Neural progenitor cell (in vitro differentiated cells): ENCODE data around the gene BMPR1A. TPM values are rescaled to one million over a fixed set of nuclear protein-coding genes. Genes with fewer than 3 reads are reported as not detected.

Experiments used
- DNase-seq: peaks from one replicate; pipeline ENCODE4 v3.0.0-alpha.2; 2016; ENCODE audit warnings: low spot score
- H2AFZ ChIP-seq: fragments of 200-600 bp; sonication (generic); replicated peaks from 2 replicates; pipeline ENCODE4 v1.6.1; 2016; ENCODE audit warnings: antibody characterized with exemption
- H3F3A ChIP-seq: fragments of 200-600 bp; sonication (generic); 2 replicates; pipeline ENCODE4 v1.6.1; 2016; ENCODE audit warnings: antibody characterized with exemption, low read depth
- H3K27ac ChIP-seq: fragments of 200-600 bp; sonication (generic); 2 replicates; pipeline ENCODE4 v1.5.1; 2016; ENCODE audit warnings: mild to moderate bottlenecking
- H3K27me3 ChIP-seq: fragments of 200-600 bp; sonication (generic); 2 replicates; pipeline ENCODE4 v1.6.1; 2016; ENCODE audit warnings: mild to moderate bottlenecking, moderate library complexity
- H3K36me3 ChIP-seq: fragments of 200-600 bp; sonication (generic); 2 replicates; pipeline ENCODE4 v1.5.1; 2016
- H3K4me1 ChIP-seq: fragments of 200-600 bp; sonication (generic); 2 replicates; pipeline ENCODE4 v1.6.1; 2016; ENCODE audit warnings: mixed run types
- H3K4me2 ChIP-seq: fragments of 200-600 bp; sonication (generic); 2 replicates; pipeline ENCODE4 v1.6.1; 2016
- H3K4me3 ChIP-seq: fragments of 200-600 bp; sonication (generic); 2 replicates; pipeline ENCODE4 v1.5.1; 2016
- H3K79me2 ChIP-seq: fragments of 200-600 bp; sonication (generic); 2 replicates; pipeline ENCODE4 v1.6.1; 2016; ENCODE audit warnings: low read depth
- H3K9ac ChIP-seq: fragments of 200-600 bp; sonication (generic); 2 replicates; pipeline ENCODE4 v1.6.1; 2016
- H3K9me3 ChIP-seq: fragments of 200-600 bp; sonication (generic); 2 replicates; pipeline ENCODE4 v1.5.1; 2016; ENCODE audit warnings: low read depth
- H4K20me1 ChIP-seq: fragments of 200-600 bp; sonication (generic); 2 replicates; pipeline ENCODE4 v1.6.1; 2016; ENCODE audit warnings: low read depth
- H3K27ac Mint-ChIP-seq: 3 replicates; pipeline ENCODE4 v1.8.0; 2021; ENCODE audit warnings: mixed read lengths
- H3K27me3 Mint-ChIP-seq: 2 replicates; pipeline ENCODE4 v1.8.0; 2022; ENCODE audit warnings: low read depth, mild to moderate bottlenecking, inconsistent platforms, moderate library complexity, mixed read lengths; ENCODE audit not compliant: insufficient read depth
- H3K36me3 Mint-ChIP-seq: 3 replicates; pipeline ENCODE4 v1.8.0; 2021; ENCODE audit warnings: mixed read lengths
- H3K4me1 Mint-ChIP-seq: 3 replicates; pipeline ENCODE4 v1.8.0; 2021; ENCODE audit warnings: mixed read lengths
- H3K4me3 Mint-ChIP-seq: 3 replicates; pipeline ENCODE4 v1.8.0; 2021; ENCODE audit warnings: mild to moderate bottlenecking, moderate library complexity, mixed read lengths
- H3K9me3 Mint-ChIP-seq: 3 replicates; pipeline ENCODE4 v1.8.0; 2020; ENCODE audit warnings: mixed read lengths
- CTCF ChIP-seq: fragments of 200-600 bp; sonication (generic); IDR thresholded peaks from 2 replicates; pipeline ENCODE4 v1.5.1; 2017; ENCODE audit warnings: antibody characterized with exemption, mild to moderate bottlenecking
- EZH2 ChIP-seq: fragments of 200-600 bp; sonication (generic); IDR thresholded peaks from 2 replicates; pipeline ENCODE4 v1.6.1; 2017; ENCODE audit warnings: antibody characterized with exemption, mild to moderate bottlenecking, moderate library complexity
- EZH2phosphoT487 ChIP-seq: fragments of 200-600 bp; sonication (generic); IDR thresholded peaks from 2 replicates; pipeline ENCODE4 v1.6.1; 2017; ENCODE audit warnings: antibody characterized with exemption
- total RNA-seq: library from RNA; depleted of rRNA; stranded (reverse); fragments of >200 nt; gene quantifications from 2 replicates; pipeline ENCODE4 v1.2.3, GENCODE V29; 2015; ENCODE audit warnings: low replicate concordance

BMPR1A gene
- total RNA-seq, 1 donor from 2014 or later: 76.2 TPM

GRCh38 chr10:86804805-86805204 lies 48.4 kb downstream of the BMPR1A start:
- H3K79me2 ChIP-seq: peaks cover 100% of the 10 kb centered on the region
- H3K9ac ChIP-seq: no peak overlapping the region
- H3K4me2 ChIP-seq: no peak overlapping the region
- peaks cover 1% of the 10 kb centered on the region for H3K4me1 ChIP-seq
- no peak overlapping the region for H3K27ac Mint-ChIP-seq
- H3K4me1 Mint-ChIP-seq: peaks cover 14% of the 10 kb centered on the region
- peaks cover 2% of the 10 kb centered on the region for H3K27me3 Mint-ChIP-seq
- no peak overlapping the region for H3K27ac ChIP-seq
- H3K36me3 Mint-ChIP-seq: peaks cover 26% of the 10 kb centered on the region
- no peak for TF ChIP-seq EZH2phosphoT487
- no peak for TF ChIP-seq EZH2
- H4K20me1 ChIP-seq: peaks cover 47% of the 10 kb centered on the region
- H3K9me3 Mint-ChIP-seq: no peaks in the 10 kb centered on the region
- H3K27me3 ChIP-seq: no peaks in the 10 kb centered on the region
- no peak overlapping the region for H3K4me3 Mint-ChIP-seq
- H2AFZ ChIP-seq: no peak overlapping the region
- H3F3A ChIP-seq: no peaks in the 10 kb centered on the region
- no peak overlapping the region for H3K4me3 ChIP-seq
- no peak for DNase-seq
- H3K9me3 ChIP-seq: no peaks in the 10 kb centered on the region
- H3K36me3 ChIP-seq: no peaks in the 10 kb centered on the region

- Histone ChIP-seq H3K36me3 (no peaks in the 10 kb centered on the region), H3K4me2 (no peak overlapping the region), H3K4me3 (no peak overlapping the region), H4K20me1 (peaks cover 64% of the 10 kb centered on the region), H3K27me3 (no peaks in the 10 kb centered on the region), H3K9me3 (no peaks in the 10 kb centered on the region), H3K4me1 (no peaks in the 10 kb centered on the region), H3K9ac (no peak overlapping the region), H3K79me2 (peaks cover 100% of the 10 kb centered on the region), H2AFZ (no peak overlapping the region), H3K27ac (no peak overlapping the region), H3F3A (no peaks in the 10 kb centered on the region)
- Mint-ChIP-seq H3K9me3 (peaks cover 24% of the 10 kb centered on the region), H3K4me1 (no peaks in the 10 kb centered on the region), H3K27me3 (peaks cover 2% of the 10 kb centered on the region), H3K4me3 (no peak overlapping the region), H3K36me3 (peaks cover 43% of the 10 kb centered on the region), H3K27ac (no peak overlapping the region)
- DNase-seq: no peak
- TF ChIP-seq EZH2phosphoT487 (no peak), CTCF (no peak), EZH2 (no peak)
Measured at GRCh38 chr10:86813101-86813500, 56.7 kb downstream of the BMPR1A start.

GRCh38 chr10:86813982-86814381 lies 57.6 kb downstream of the BMPR1A start:
- Histone ChIP-seq H3K4me3 (no peak overlapping the region), H3K4me2 (no peak overlapping the region)

More at GRCh38 chr10:86813982-86814381, 57.6 kb downstream of the BMPR1A start:
- DNase-seq: no peak
- no peaks in the 10 kb centered on the region for H3K36me3 ChIP-seq
- H3K27me3 ChIP-seq: no peaks in the 10 kb centered on the region
- no peaks in the 10 kb centered on the region for H3F3A ChIP-seq
- H3K36me3 Mint-ChIP-seq: peaks cover 43% of the 10 kb centered on the region
- peaks cover 100% of the 10 kb centered on the region for H3K79me2 ChIP-seq
- H3K27me3 Mint-ChIP-seq: peaks cover 2% of the 10 kb centered on the region
- no peak overlapping the region for H3K27ac Mint-ChIP-seq
- no peak overlapping the region for H3K9ac ChIP-seq
- H4K20me1 ChIP-seq: peaks cover 65% of the 10 kb centered on the region
- TF ChIP-seq EZH2 (no peak), CTCF (no peak), EZH2phosphoT487 (no peak)
- H3K9me3 Mint-ChIP-seq: peaks cover 24% of the 10 kb centered on the region
- H3K9me3 ChIP-seq: no peaks in the 10 kb centered on the region
- H3K4me1 ChIP-seq: no peaks in the 10 kb centered on the region
- no peak overlapping the region for H2AFZ ChIP-seq
- no peak overlapping the region for H3K27ac ChIP-seq
- no peaks in the 10 kb centered on the region for H3K4me1 Mint-ChIP-seq
- H3K4me3 Mint-ChIP-seq: no peak overlapping the region
